ENCODE results near the gene GTF3C2.

GRCh38 chr2:27290549-27290948, 66.0 kb downstream of the GTF3C2 start:
- TF ChIP-seq CTCF (tag by site-specific recombination; IDR thresholded peaks at IDR 0.05): no peak
- TF ChIP-seq ZNF366 (tag by site-specific recombination; conservative IDR thresholded peaks at IDR 0.05): no peak
- TF ChIP-seq YY1 (tag by site-specific recombination; IDR thresholded peaks at IDR 0.05): no peak
- TF ChIP-seq, protein P1, sequence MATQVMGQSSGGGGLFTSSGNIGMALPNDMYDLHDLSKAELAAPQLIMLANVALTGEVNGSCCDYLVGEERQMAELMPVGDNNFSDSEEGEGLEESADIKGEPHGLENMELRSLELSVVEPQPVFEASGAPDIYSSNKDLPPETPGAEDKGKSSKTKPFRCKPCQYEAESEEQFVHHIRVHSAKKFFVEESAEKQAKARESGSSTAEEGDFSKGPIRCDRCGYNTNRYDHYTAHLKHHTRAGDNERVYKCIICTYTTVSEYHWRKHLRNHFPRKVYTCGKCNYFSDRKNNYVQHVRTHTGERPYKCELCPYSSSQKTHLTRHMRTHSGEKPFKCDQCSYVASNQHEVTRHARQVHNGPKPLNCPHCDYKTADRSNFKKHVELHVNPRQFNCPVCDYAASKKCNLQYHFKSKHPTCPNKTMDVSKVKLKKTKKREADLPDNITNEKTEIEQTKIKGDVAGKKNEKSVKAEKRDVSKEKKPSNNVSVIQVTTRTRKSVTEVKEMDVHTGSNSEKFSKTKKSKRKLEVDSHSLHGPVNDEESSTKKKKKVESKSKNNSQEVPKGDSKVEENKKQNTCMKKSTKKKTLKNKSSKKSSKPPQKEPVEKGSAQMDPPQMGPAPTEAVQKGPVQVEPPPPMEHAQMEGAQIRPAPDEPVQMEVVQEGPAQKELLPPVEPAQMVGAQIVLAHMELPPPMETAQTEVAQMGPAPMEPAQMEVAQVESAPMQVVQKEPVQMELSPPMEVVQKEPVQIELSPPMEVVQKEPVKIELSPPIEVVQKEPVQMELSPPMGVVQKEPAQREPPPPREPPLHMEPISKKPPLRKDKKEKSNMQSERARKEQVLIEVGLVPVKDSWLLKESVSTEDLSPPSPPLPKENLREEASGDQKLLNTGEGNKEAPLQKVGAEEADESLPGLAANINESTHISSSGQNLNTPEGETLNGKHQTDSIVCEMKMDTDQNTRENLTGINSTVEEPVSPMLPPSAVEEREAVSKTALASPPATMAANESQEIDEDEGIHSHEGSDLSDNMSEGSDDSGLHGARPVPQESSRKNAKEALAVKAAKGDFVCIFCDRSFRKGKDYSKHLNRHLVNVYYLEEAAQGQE (tag by site-specific recombination; IDR thresholded peaks at IDR 0.05): no peak
- TF ChIP-seq ZNF473 (tag by site-specific recombination; IDR thresholded peaks at IDR 0.05): no peak
- TF ChIP-seq, protein P2, sequence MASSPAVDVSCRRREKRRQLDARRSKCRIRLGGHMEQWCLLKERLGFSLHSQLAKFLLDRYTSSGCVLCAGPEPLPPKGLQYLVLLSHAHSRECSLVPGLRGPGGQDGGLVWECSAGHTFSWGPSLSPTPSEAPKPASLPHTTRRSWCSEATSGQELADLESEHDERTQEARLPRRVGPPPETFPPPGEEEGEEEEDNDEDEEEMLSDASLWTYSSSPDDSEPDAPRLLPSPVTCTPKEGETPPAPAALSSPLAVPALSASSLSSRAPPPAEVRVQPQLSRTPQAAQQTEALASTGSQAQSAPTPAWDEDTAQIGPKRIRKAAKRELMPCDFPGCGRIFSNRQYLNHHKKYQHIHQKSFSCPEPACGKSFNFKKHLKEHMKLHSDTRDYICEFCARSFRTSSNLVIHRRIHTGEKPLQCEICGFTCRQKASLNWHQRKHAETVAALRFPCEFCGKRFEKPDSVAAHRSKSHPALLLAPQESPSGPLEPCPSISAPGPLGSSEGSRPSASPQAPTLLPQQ (tag by site-specific recombination; IDR thresholded peaks at IDR 0.05): no peak
- no peak for TF ChIP-seq ZSCAN16 (tag by site-specific recombination; IDR thresholded peaks at IDR 0.05)
- TF ChIP-seq, protein P3, sequence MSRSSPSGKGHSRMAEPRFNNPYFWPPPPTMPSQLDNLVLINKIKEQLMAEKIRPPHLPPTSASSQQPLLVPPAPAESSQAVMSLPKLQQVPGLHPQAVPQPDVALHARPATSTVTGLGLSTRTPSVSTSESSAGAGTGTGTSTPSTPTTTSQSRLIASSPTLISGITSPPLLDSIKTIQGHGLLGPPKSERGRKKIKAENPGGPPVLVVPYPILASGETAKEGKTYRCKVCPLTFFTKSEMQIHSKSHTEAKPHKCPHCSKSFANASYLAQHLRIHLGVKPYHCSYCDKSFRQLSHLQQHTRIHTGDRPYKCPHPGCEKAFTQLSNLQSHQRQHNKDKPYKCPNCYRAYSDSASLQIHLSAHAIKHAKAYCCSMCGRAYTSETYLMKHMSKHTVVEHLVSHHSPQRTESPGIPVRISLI (tag by site-specific recombination; IDR thresholded peaks at IDR 0.05): no peak
- TF ChIP-seq ZNF76 (tag by site-specific recombination; IDR thresholded peaks at IDR 0.05; ENCODE audit: borderline replicate concordance, low read depth): no peak
- TF ChIP-seq ZNF121 (tag by site-specific recombination; IDR thresholded peaks at IDR 0.05): no peak
- TF ChIP-seq ZNF530 (tag by site-specific recombination; IDR thresholded peaks at IDR 0.05; ENCODE audit: low read depth): no peak
- no peak for TF ChIP-seq ZNF274 (IDR thresholded peaks at IDR 0.05; ENCODE audit: low read length)
- TF ChIP-seq ZNF274 (tag by site-specific recombination; IDR thresholded peaks at IDR 0.05; ENCODE audit: borderline replicate concordance): no peak
- no peak for TF ChIP-seq ZNF776 (tag by site-specific recombination; IDR thresholded peaks at IDR 0.05; ENCODE audit: borderline replicate concordance)
